ENCODE results near the gene MAGI1.

- TF ChIP-seq CTCF (IDR thresholded peaks at IDR 0.05; ENCODE audit: insufficient read depth, low read length) (no peak), GABPA (IDR thresholded peaks at IDR 0.05; ENCODE audit: low read depth) (no peak), REST (IDR thresholded peaks at IDR 0.05; ENCODE audit: insufficient replicate concordance, low read depth) (no peak), POLR2AphosphoS5 (IDR thresholded peaks at IDR 0.05; ENCODE audit: low read depth) (no peak)
These were observed 159.3 kb downstream of the MAGI1 start for GRCh38 chr3:65879372-65879771.

Data from HL-60 (cell line).